Myometrial cell (primary cell): ENCODE data around the gene COX5B. TPM values are rescaled to one million over a fixed set of nuclear protein-coding genes. Genes with fewer than 3 reads are reported as not detected.

Experiments used
- total RNA-seq: library from RNA; depleted of rRNA; stranded (reverse); fragments of >200 nt; gene quantifications from 2 replicates; pipeline ENCODE4 v1.2.3, GENCODE V29; 2015

Gene COX5B
- 286 and 375 TPM in 2 replicates for total RNA-seq

DNA sequence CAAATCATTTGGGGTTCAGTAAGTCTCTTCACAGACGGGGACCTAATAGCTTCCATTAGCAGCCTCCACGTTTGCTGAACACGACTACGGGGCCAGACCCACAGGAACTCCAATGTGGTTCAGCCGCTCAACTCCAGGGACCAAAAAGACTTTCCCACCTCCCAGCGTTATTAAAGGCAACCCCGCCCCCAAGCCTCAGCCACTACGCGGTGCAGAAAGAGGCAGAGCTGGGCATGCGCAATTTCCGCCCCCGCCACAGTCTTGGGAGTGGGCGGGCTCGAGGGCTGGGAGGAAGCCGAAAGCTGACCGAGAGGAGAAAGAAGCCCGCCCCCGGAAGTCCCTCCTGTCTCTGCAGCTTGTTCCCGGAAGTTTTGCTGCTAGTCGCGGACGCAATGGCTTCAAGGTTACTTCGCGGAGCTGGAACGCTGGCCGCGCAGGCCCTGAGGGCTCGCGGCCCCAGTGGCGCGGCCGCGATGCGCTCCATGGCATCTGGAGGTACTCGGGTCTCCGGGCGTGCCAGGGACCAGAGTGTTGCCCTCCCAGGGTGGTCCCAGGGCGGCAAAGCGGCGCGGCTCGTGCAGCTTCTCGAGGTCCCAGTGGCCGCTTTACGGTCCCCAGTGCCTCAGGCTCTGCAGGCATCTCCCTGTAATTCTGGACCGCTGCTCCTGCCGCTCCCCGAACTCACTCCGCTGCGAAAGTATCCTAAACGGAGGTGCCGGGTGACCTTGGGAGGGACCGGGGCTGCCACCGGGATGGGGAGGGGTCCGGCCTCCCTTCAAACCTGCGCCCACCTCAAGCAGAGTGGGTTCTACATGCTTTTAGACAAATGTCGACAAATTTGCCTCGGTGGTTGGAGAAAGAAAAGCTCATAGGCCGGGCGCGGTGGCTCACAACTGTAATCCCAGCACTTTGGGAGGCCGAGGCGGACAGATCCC is at the start of gene COX5B:
Gene COX5B (plus strand): TSS at position 368 of the 935 bp plus-strand sequence. CDS start 25 bp downstream, at position 393.

DNA sequence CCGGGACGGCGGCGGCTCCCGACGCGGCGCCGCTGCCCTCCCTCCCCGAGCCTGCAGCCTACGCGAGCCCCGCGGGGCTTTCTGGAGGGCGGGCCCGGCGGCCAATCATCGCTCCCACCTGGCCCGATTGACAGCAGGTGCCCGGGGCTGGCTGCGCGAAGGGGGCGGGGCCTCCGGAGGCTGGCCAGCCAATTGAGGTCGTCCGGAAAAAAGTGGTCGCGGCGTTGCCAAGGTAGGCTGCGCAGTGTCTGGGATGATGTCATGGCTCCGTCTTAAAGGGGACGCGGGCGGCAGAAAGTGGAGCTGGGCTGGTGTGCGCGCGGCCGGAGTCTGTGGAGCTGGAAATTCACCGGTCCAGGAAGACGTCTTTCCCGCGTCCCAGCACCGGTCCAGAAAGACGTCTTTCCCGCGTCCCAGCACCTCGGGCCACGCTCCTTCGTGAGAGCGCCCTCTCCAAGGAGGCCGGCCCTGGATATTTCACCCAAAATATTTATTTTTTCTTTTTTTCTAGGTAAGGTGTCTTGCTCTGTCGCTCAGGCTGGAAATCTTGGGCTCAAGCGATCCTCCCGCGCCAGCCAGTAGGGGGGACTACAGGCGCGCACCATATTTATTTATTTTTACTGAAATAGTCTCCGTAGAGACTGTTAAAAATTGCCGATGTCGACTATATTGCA is 18.2 kb downstream of the COX5B start, which contains the start of gene ACTR1B:
Gene ACTR1B (minus strand): TSS at position 83 of the 674 bp plus-strand sequence. CDS start 154 bp downstream, outside the sequence.

GRCh38 chr2:97669448-97669847 is 23.6 kb downstream of the COX5B start, which contains the start of gene C2orf92:
TSS of gene C2orf92 (plus strand) at chr2:97669713. CDS start at chr2:97669789, 76 bp downstream.

Other genes starting within 250 kb of the COX5B start
- 2.0 and 3.5 TPM in 2 replicates for gene ANKRD36B, start 56.2 kb upstream of the COX5B start, total RNA-seq
- 92.0 and 93.4 TPM in 2 replicates for gene ACTR1B, start 18.0 kb downstream of the COX5B start, total RNA-seq
- gene C2orf92, start 23.7 kb downstream of the COX5B start, total RNA-seq = 0.35 and 0.58 TPM in 2 replicates
- not detected in 2 replicates for gene ZAP70, start 67.5 kb downstream of the COX5B start, total RNA-seq